HEK293 (cell line): ENCODE results near the gene EEF2K.

Experiments used
- CTCF ChIP-seq: fragments of 450-650 bp; formaldehyde crosslinking; IDR thresholded peaks from 2 replicates; pipeline ENCODE4 v1.5.1; 2016; ENCODE audit warnings: missing biosample characterization, missing genetic modification characterization
- MYNN ChIP-seq: fragments of 450-650 bp; formaldehyde crosslinking; IDR thresholded peaks from 2 replicates; pipeline ENCODE4 v1.5.1; 2016; ENCODE audit warnings: missing biosample characterization, missing genetic modification characterization, borderline replicate concordance
- YY1 ChIP-seq: fragments of 450-650 bp; formaldehyde crosslinking; IDR thresholded peaks from 2 replicates; pipeline ENCODE4 v1.5.1; 2018; ENCODE audit warnings: missing biosample characterization, missing genetic modification characterization
- ZBTB17 ChIP-seq: fragments of 450-650 bp; formaldehyde crosslinking; IDR thresholded peaks from 2 replicates; pipeline ENCODE4 v1.5.1; 2016; ENCODE audit warnings: missing biosample characterization, missing genetic modification characterization
- ZNF23 ChIP-seq: fragments of 450-650 bp; formaldehyde crosslinking; IDR thresholded peaks from 2 replicates; pipeline ENCODE4 v1.5.1; 2016; ENCODE audit warnings: missing biosample characterization, missing genetic modification characterization, borderline replicate concordance
- ZNF274 ChIP-seq, 2 experiments: fragments of 200-500 bp in 1 of 2; fragments of 450-650 bp in 1 of 2; sonication (Bioruptor generic) in 1 of 2; formaldehyde crosslinking in 1 of 2; IDR thresholded peaks; 2 replicates each; pipeline versions ENCODE4 v1.5.1 to v1.6.1; 2014 to 2016; ENCODE audit warnings: borderline replicate concordance in 1 of 2, inconsistent platforms in 1 of 2, low read length in 1 of 2, missing biosample characterization in 1 of 2, missing genetic modification characterization in 1 of 2
- ZNF433 ChIP-seq: fragments of 450-650 bp; formaldehyde crosslinking; IDR thresholded peaks from 2 replicates; pipeline ENCODE4 v1.5.1; 2016; ENCODE audit warnings: missing biosample characterization, missing genetic modification characterization, low read depth
- ZNF704 ChIP-seq: fragments of 450-650 bp; formaldehyde crosslinking; IDR thresholded peaks from 2 replicates; pipeline ENCODE4 v1.5.1; 2016; ENCODE audit warnings: missing biosample characterization, missing genetic modification characterization
- ZNF777 ChIP-seq: fragments of 450-650 bp; formaldehyde crosslinking; IDR thresholded peaks from 2 replicates; pipeline ENCODE4 v1.5.1; 2017; ENCODE audit warnings: missing biosample characterization, missing genetic modification characterization, borderline replicate concordance
- TF ChIP-seq, protein P1 (sequence below): fragments of 450-650 bp; formaldehyde crosslinking; IDR thresholded peaks from 2 replicates; pipeline ENCODE4 v1.5.1; 2017; ENCODE audit warnings: missing biosample characterization, missing genetic modification characterization
- TF ChIP-seq, protein P2 (sequence below): fragments of 450-650 bp; formaldehyde crosslinking; IDR thresholded peaks from 2 replicates; pipeline ENCODE4 v1.5.1; 2016; ENCODE audit warnings: missing biosample characterization, missing genetic modification characterization, borderline replicate concordance

DNA sequence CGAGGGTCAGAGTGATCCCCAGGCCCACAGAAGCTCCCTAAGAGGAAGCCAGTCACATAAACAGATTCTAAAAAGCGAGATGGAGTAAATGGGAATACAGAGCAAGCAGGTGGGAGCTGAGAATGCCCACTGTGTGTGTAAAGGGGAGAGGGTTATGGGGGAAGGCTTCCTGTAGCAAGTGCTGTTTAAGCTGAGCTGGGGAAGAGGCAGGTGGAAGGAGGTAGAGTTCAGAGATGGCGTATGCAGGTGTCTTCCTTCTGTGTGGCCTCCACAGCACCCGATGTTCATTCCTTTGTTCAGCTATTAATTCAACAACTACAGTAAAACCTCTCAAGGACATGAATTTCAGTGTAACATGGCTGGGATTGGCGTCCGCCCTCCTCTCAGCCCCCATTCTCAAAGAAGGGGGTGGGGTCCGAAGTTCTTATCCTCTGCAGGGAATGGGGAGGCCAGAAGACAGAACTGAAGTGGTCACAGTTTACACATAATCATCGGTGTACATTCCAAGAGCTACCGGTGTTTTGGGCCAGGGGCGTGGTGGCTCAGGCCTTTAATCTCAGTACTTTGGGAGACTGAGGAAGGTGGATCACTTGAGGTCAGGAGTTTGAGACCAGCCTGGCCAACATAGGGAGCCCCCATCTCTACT, 1.8 kb downstream of the EEF2K start:
- TF ChIP-seq ZNF274 (IDR thresholded peaks at IDR 0.05; ENCODE audit: low read length) (no peak), ZNF274 (tag by site-specific recombination; IDR thresholded peaks at IDR 0.05; ENCODE audit: borderline replicate concordance) (no peak), CTCF (tag by site-specific recombination) (no peak), YY1 (tag by site-specific recombination) (no peak), MYNN (tag by site-specific recombination) (no peak), ZNF433 (tag by site-specific recombination) (no peak), ZBTB17 (no peak), ZNF23 (tag by site-specific recombination) (no peak), ZNF777 (tag by site-specific recombination) (no peak), ZNF704 (tag by site-specific recombination) (no peak)
- TF ChIP-seq, protein P1, sequence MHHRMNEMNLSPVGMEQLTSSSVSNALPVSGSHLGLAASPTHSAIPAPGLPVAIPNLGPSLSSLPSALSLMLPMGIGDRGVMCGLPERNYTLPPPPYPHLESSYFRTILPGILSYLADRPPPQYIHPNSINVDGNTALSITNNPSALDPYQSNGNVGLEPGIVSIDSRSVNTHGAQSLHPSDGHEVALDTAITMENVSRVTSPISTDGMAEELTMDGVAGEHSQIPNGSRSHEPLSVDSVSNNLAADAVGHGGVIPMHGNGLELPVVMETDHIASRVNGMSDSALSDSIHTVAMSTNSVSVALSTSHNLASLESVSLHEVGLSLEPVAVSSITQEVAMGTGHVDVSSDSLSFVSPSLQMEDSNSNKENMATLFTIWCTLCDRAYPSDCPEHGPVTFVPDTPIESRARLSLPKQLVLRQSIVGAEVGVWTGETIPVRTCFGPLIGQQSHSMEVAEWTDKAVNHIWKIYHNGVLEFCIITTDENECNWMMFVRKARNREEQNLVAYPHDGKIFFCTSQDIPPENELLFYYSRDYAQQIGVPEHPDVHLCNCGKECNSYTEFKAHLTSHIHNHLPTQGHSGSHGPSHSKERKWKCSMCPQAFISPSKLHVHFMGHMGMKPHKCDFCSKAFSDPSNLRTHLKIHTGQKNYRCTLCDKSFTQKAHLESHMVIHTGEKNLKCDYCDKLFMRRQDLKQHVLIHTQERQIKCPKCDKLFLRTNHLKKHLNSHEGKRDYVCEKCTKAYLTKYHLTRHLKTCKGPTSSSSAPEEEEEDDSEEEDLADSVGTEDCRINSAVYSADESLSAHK (tag by site-specific recombination): no peak
- TF ChIP-seq, protein P2, sequence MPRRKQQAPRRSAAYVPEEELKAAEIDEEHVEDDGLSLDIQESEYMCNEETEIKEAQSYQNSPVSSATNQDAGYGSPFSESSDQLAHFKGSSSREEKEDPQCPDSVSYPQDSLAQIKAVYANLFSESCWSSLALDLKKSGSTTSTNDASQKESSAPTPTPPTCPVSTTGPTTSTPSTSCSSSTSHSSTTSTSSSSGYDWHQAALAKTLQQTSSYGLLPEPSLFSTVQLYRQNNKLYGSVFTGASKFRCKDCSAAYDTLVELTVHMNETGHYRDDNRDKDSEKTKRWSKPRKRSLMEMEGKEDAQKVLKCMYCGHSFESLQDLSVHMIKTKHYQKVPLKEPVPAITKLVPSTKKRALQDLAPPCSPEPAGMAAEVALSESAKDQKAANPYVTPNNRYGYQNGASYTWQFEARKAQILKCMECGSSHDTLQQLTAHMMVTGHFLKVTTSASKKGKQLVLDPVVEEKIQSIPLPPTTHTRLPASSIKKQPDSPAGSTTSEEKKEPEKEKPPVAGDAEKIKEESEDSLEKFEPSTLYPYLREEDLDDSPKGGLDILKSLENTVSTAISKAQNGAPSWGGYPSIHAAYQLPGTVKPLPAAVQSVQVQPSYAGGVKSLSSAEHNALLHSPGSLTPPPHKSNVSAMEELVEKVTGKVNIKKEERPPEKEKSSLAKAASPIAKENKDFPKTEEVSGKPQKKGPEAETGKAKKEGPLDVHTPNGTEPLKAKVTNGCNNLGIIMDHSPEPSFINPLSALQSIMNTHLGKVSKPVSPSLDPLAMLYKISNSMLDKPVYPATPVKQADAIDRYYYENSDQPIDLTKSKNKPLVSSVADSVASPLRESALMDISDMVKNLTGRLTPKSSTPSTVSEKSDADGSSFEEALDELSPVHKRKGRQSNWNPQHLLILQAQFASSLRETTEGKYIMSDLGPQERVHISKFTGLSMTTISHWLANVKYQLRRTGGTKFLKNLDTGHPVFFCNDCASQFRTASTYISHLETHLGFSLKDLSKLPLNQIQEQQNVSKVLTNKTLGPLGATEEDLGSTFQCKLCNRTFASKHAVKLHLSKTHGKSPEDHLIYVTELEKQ (tag by site-specific recombination): no peak
